EL (cell line): ENCODE results near the gene DNTT.
A peak's percentile ranks its signal among the peaks of the same experiment; 100 is the strongest.
"Not testable (repeated sequence)": the region's sequence is repeated elsewhere in the genome, so short reads cannot be mapped to it uniquely, and the experiment has no call there.

ENCODE experiments used
- DNase-seq: peaks from one replicate; pipeline ENCODE4 v3.0.0-alpha.2; 2016

The DNTT gene

DNA sequence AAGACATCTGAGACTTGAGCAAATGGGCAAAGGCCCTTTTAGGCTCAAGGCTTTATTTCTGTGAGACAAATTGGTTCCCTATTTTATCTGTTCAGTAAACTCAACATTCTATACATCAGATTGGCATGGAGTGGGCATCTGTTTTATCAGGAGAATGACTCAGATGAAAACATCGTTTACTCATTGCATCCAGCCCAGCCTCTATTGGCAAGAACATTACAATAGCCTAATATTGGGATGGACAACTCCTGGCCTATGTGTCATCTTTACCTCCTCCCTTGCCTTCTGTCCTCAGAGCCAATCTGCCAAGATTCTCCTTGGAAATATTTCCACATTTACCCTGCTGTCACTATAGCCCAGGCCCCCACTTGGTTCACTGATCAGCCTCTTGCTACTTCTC is 27.4 kb upstream of the DNTT start:
- DNase-seq, result no peak

DNA sequence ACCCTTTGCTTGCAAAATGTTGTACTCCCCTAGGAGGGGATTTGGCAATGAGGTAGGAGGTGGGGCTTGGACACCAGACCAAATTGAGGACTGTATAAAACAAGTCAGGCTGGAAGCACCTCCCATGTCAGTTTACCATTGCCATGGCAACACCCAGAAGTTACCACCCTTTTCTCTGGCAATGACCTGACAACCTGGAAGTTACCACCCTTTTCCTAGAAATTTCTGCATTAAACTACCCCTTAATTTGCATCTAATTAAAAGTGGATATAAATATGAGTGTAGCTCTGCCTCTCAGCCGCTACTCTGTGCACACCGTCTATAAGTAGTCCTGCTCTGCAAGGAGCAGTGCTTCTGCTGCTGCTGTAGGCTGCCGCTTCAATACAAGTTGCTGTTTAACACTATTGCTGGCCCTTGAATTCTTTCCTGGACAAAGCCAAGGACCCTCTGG is 25.0 kb upstream of the DNTT start:
- no peak for DNase-seq

DNA sequence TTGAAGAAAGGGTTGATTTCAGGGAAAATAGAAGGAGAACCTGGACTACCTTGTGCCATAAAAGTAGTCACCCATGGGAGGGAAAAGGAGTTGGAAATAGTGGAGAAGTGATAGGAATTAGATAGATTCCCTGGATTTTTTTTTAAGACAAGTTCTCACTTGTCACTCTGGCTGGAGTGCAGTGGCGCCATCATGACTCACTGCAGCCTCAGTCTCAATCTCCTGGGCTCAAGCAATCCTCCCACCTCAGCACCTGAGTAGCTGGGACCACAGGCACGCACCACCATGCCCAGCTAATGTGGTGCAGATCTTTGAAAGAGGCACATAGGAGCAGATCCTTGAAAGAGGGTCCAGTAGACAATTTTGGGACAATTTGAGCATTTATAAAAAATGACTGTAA is 23.4 kb upstream of the DNTT start:
- no peak for DNase-seq

GRCh38 chr10:96281444-96282029 is 22.7 kb upstream of the DNTT start:
- no peak for DNase-seq

DNA sequence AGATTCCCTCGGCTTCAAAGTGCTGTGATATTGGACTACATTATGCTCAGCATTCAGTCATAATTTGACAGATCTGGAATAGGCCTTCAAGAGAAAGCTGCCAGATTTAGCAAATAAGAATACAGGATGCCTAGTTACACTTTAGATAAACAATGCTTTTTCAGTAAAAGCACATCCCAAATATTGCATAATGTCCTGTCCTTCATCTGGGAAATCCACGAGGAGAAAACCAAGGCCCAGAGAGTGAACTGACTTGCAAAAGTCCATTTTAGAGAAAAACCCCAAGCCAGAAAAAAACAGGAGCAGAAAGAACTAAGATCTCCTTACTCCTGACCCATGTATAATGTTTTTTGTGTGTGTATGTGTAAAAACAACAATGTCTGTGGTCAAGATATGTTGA is 20.9 kb upstream of the DNTT start:
- no peak for DNase-seq

DNA sequence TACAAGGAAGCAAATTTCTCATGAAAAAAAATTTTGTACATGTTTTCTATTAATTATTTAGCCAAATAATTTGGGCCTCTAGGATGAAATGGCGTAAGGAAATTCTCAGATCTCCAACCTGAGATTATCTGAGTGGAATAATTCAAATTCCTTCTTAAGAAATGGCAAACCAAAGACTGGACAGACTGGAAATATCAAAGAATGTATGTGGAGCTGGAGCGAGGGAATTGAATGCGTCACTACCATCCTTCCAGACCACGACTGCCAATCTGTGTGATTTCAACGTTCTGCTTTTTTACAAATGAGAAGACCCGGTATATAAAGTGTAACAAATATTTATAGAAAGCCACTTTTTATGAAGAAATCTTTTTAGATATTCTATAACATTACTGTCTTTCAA is 20.5 kb upstream of the DNTT start:
- no peak for DNase-seq

GRCh38 chr10:96285331-96285752 is 18.9 kb upstream of the DNTT start:
- no peak for DNase-seq

GRCh38 chr10:96287392-96288105 is 16.7 kb upstream of the DNTT start:
- DNase-seq, result no peak

GRCh38 chr10:96288151-96288621 is 16.0 kb upstream of the DNTT start:
- DNase-seq, result no peak

- DNase-seq, result no peak
These were observed 14.9 kb upstream of the DNTT start for GRCh38 chr10:96289218-96289910.

DNA sequence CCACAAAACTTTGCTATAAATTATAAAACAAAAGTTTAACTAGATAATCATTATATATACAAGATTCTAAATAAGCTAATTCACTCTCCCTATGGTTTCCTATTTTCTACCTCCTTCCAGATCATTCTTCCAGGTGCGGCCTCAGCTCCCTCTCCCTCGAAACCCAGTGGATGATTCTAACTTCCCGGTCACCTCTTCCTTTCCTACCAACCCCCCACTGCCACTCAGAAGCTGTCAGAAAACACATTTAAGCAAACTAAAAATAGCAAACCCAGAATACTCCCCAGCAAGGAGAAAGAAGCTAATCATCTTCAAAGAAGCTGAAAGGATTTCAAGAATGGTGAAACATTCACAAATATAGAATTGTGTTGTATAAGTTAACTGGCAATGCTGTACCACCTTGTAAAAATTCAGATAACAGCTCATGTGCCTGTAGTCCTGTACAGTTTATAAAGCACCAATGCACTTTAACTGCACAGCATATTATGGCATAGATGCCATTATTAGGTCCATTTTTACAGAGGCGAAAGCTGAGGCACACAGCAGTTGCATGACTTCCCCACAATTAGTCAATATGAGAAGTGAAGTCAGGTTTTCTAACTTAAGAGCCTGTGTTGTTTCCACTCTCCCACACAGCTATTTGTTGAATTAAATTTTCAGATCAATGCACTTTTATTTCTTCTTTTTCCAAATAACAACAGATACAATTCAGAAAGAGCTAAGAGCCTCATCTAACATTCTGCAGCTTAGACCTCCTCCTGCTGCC is 13.7 kb upstream of the DNTT start:
- DNase-seq, result no peak

GRCh38 chr10:96292971-96293920 is 11.0 kb upstream of the DNTT start:
- DNase-seq, result peak; percentile 25

- DNase-seq, result no peak
These were observed 8.8 kb upstream of the DNTT start for GRCh38 chr10:96295475-96295874.

DNA sequence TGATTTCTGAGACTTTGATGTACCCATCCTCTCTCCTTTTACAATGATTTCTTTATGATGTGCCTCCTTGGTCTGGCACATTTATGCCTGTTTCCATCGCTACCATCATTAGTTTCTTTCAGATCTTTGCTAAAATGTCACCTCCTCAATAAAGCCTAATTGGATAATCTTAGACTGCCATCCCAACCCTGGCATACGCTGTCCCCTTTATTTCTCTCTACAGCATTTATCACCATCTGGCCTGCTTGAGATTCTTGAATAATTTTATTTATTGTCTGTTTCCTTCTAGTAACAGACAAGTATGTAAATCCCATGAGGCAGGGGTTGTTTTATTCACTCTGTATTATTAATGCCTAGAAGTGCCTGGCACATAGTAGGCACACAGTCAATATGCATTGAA is 6.7 kb upstream of the DNTT start:
- DNase-seq, result no peak

GRCh38 chr10:96298362-96298761 is 5.9 kb upstream of the DNTT start:
- no peak for DNase-seq

GRCh38 chr10:96299383-96299782 is 4.9 kb upstream of the DNTT start:
- DNase-seq, result no peak

DNA sequence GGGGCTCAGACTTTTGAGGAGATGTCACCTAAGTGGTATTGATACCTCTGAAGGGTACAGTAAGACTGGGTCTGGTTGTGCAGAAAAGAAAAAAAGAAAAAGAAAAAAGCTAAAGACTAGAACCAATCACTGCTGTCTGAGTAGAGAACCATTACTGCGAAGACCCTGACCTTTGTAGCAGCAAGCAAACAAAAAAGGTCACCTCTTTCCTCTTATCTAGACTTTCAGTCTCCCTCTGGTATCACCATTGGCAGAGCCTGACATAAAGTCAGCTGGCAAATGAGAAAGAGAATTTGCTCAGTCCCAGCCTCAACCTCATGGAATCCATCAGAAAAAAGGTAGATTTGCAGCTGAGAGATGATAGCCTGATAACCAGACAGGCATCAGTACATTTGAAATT is 2.6 kb upstream of the DNTT start:
- DNase-seq, result no peak

DNA sequence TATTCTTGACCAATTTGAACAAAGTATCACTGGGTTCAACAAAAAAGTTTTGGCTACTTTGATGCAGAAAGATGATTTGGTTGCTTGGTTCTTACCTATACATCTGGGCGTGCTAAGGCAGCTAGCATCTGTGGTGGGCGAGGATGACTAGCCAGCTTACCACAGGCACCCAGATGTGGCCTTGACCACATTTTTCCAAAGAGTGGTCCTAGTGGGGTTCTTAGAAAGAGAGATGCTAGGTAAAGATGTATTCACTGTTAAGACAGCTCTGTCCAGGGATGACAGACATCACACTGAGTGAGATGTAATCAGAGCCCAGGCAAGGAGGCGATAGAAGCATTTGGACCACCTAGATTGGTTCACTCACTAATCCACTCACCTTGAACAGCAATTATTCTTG is 785 bp downstream of the DNTT start:
- no peak for DNase-seq

DNA sequence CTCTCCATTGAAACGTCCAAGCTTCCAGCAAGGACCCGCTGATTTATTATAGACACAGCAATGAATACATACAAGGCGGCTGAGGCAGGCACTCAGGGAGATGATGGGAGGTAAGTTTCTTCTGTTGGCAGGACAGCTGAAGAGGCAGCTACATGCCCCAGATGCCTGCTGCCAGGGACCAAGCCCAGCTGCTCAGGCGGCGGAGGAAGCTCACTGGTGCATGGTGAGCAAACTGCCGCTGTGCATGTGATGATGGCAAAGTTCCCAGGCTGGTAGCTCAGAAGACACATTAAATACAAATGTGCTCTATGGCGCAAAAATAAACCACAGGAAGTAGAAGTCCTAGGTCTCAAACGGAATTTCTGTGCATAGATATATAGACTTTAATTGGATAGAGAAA is 2.3 kb downstream of the DNTT start:
- DNase-seq, result no peak

GRCh38 chr10:96308854-96309253 is 4.6 kb downstream of the DNTT start:
- DNase-seq, result not testable (repeated sequence)

GRCh38 chr10:96309628-96310320 is 5.5 kb downstream of the DNTT start:
- no peak for DNase-seq

DNA sequence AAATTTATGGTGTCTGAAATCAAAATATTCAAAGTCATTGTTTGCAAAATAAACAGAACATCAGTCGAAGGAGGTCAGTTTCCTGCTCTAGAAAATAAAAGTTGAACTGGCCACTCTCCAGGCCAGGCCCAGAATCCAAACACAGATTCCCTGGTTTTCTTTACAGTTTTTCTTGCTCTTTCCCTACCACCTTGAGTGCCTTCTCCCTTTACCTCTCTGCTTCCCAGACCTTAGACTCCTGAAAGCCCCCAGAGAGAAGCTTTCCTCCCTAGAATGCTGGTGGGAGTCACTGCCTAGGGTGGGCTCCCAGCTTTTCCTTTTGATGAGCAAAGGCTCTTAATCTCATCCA is 6.1 kb downstream of the DNTT start:
- no peak for DNase-seq
